22Rv1 (cell line): ENCODE measurements around the gene DNAJA4.

Experiments
- ZFX ChIP-seq: fragments of 450-650 bp; IDR thresholded peaks from 2 replicates; pipeline ENCODE4 v1.6.1; 2017; ENCODE audit warnings: antibody characterized with exemption, borderline replicate concordance
- TF ChIP-seq, protein P1 (sequence below): fragments of 450-650 bp; IDR thresholded peaks from 2 replicates; pipeline ENCODE4 v1.5.1; 2017; ENCODE audit warnings: mild to moderate bottlenecking

DNA sequence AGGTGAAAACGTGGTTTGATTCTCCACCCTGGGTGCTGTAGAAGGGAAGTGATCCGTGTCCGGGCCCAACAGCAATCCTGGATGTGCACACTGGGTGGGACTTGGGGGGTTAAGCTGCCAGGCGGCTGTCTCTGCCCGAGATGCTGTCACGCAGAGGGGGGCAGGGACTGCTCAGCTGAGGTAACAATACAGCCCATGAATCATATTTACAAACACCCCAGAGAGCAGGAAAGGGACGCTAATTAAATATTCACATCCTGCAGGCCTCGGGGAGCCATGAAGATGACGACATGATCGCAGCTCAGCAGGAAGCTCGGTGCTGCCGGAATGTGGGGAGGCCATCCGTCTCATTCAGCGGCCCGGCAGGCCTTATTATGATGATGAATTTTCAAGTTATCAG is 57.9 kb downstream of the DNAJA4 start:
- TF ChIP-seq, protein P1, sequence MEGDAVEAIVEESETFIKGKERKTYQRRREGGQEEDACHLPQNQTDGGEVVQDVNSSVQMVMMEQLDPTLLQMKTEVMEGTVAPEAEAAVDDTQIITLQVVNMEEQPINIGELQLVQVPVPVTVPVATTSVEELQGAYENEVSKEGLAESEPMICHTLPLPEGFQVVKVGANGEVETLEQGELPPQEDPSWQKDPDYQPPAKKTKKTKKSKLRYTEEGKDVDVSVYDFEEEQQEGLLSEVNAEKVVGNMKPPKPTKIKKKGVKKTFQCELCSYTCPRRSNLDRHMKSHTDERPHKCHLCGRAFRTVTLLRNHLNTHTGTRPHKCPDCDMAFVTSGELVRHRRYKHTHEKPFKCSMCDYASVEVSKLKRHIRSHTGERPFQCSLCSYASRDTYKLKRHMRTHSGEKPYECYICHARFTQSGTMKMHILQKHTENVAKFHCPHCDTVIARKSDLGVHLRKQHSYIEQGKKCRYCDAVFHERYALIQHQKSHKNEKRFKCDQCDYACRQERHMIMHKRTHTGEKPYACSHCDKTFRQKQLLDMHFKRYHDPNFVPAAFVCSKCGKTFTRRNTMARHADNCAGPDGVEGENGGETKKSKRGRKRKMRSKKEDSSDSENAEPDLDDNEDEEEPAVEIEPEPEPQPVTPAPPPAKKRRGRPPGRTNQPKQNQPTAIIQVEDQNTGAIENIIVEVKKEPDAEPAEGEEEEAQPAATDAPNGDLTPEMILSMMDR = no peak
- no peak for TF ChIP-seq ZFX
